ENCODE results near the gene WIF1.

DNA sequence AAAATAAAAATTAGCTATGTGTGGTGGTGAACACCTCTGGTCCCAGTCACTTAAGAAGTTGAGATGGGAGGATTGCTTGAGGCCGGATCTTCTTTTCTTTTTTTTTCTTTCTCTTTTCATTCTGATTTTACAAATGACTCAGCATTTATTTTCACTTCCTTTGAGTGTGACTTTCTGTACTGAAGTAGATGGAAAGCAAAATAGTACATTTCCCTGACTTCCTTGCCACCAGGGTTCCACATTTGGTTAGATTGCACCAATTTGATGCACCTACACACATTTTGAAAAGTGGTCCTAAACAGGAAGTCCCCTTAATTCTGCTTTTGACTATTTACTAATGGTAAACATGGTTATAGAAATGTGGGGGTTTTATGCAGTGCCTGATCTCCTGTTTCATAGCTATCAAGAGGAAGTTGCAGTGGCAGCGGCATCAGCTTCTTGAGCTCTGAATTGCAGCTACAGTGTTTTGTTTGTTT, 35.3 kb upstream of the WIF1 start:
- no peak for TF ChIP-seq POLR2A (IDR thresholded peaks at IDR 0.05)
- TF ChIP-seq, protein P1, sequence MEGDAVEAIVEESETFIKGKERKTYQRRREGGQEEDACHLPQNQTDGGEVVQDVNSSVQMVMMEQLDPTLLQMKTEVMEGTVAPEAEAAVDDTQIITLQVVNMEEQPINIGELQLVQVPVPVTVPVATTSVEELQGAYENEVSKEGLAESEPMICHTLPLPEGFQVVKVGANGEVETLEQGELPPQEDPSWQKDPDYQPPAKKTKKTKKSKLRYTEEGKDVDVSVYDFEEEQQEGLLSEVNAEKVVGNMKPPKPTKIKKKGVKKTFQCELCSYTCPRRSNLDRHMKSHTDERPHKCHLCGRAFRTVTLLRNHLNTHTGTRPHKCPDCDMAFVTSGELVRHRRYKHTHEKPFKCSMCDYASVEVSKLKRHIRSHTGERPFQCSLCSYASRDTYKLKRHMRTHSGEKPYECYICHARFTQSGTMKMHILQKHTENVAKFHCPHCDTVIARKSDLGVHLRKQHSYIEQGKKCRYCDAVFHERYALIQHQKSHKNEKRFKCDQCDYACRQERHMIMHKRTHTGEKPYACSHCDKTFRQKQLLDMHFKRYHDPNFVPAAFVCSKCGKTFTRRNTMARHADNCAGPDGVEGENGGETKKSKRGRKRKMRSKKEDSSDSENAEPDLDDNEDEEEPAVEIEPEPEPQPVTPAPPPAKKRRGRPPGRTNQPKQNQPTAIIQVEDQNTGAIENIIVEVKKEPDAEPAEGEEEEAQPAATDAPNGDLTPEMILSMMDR (IDR thresholded peaks at IDR 0.05), result no peak
- TF ChIP-seq EP300 (IDR thresholded peaks at IDR 0.05), result no peak
- no peak for TF ChIP-seq POLR2AphosphoS5 (IDR thresholded peaks at IDR 0.05)

Measured in stomach (tissue), 4 donors.